HG03558 (cell line): Measurements from ENCODE around the gene EVA1B.

ENCODE experiments used
- ATAC-seq: cut with Tn5 transposase; IDR thresholded peaks from one replicate; pipeline ENCODE4 v1.9.1; 2021; ENCODE audit warnings: moderate number of reproducible peaks; ENCODE audit not compliant: unreplicated experiment; ENCODE audit errors: extremely low read depth

Gene EVA1B

DNA sequence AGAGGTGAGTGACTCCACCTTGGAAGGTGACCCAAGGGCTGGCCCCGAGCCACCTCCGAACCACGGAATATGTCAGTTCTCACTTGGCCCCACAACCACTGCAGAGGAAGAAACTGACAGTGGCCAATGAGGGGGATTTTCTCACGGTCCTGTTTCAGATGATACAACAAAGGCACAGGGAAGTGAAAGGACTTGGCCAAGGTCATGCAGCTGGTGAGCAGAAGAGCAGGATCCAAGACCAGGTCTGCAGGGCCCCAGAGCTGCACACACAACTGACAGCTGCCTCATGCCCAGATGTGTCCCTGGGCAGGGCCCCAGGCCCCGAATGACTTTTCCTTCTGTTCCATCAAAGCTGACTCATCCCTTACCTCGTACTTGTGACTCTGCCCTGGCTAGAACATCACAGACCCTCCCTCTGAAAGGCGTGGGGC lies 25.8 kb upstream of the EVA1B start:
- ATAC-seq, result no peak

DNA sequence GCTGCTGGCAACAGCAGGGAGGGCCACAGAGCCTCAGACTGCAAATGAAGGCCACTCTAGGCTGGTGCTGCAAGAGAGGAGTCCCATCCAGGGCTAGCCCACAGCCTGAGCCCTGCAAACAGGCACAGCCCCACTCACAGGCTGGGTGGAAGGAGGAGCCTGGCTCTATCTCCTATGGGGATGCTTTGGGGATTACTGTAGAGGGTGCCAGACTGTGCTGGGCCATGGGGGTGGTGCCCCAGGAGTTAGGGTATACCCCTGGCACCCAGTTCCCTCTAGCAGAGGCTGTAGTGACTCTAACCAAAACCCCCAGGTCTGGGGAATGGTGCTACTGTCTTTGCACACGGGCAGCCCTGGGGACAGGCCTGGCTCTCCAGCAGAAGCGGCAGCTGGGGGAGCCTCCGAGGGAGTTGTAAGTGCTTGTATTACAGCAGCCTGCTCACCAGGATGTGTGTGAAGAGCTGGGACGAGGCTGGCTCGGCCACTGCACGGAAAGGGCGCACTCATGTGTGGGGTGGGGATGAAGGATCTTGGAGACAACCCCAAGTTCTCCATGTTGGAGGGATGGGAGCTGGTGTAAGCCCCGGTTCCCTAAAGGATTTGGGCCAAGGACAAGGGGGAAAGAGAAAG lies 23.4 kb upstream of the EVA1B start:
- ATAC-seq, result no peak

- no peak for ATAC-seq
These were observed 21.9 kb upstream of the EVA1B start for GRCh38 chr1:36345353-36345752.

DNA sequence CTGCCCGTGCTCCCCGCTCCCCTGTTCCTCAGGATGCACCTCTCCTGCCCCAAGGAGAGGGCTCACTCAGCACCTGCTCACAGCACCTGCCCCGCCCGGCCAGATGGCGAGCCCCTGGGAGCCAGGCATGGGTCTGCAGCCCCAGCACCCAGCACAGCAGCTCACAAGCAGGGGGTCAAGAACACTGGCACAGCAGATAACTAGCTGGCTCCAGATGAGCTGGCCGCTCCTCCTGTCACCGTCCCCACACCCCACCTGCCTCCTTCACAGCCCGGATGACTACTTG lies 20.9 kb upstream of the EVA1B start:
- ATAC-seq, result no peak

- ATAC-seq, result no peak
These were observed 20.4 kb upstream of the EVA1B start for GRCh38 chr1:36343651-36344394.

DNA sequence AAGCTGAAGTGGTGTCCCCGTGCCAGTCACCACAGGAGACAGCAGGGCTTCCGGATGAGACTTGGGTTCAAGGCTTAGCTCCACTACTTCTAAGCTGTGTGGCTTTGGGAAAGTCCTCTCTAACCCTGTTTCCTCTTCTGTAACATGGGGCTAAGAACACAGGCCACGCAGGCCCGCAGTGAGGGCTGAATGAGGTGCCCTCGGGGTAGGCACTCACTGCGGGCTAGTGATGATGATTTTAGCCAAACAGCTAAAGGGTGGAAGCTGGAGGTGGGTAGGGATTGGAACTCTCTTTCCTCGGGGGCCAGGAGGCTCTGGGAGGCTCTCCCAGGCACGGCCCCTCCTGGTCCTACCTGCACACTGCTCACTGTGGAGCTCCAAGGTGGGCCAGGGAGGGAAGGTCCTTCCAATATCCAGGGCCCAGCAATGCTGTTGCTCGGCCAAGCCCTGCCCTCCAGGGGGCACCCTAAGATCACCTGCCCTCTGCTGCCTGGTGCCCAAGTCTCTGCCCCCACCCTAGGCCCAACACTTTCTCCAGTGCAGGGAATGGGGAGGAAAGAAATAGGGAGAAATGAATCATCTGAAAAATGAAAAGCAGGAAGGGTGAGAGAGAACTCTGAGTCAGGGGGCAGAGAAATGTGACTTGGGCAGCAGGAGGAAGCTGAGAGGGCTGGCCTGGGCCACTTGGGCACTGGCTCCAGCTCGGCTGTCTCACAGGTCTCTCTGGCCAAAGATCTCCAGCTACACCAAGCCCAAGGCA lies 19.2 kb upstream of the EVA1B start:
- no peak for ATAC-seq

GRCh38 chr1:36341626-36342320 lies 18.3 kb upstream of the EVA1B start:
- no peak for ATAC-seq

DNA sequence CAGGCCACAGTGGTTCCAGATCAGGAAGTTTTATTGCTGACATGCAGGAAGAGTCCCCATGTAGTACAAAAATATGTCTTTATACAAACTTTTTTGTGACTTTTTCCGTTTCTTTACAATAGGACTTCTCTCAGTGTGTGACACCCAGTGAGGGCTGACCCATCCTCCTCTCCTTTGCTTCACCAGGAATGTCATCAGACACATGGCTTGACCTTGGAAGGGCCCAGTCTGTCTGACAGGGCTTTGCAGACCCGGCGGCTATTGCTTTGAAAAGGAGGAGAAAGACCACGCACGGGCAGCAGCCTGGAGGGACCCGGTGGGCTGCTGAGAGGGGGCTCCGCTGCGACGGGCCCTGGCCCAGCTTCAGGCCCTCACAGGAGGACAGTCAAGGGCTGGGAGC lies 16.2 kb upstream of the EVA1B start:
- ATAC-seq, result no peak

DNA sequence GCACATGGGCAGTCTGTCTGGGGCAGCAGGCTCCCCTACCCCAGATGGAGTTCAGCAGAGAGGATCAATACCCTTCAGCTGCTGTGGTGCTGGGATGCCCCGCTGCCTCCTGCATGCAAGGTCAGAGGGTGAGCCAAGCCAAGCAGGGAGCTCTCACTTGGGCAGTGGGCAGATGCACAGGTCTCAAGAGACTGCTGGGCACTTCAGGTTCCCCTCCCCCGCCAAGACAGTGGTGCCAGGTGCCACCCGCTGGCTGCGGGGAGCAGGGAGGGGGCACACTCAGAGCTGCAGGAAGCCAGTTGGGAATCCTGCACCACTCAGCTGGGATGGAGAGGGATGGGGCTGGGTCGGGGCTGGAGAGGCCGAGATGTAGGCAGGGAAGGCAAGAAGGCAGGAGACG lies 15.8 kb upstream of the EVA1B start:
- no peak for ATAC-seq

- ATAC-seq, result no peak
These were observed 14.4 kb upstream of the EVA1B start for GRCh38 chr1:36337830-36338229.

DNA sequence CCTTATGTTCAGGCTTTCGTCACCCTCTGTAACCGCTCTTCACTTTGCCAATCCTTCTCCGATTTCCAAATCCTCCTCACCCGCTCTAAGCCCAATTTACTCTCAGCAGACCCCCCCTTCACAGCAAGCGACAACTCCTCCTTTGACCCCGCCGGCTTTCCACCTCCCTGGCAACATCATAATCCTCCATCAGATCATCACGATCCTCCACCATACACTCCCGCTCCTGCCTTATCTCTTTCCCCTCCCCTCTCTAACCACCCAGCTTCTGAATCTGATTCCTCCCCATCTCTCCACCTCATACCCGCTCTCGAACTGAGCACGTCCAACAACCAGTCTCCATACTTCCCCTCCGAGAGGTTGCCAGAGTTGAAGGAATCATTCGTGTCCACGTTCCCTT lies 7.5 kb upstream of the EVA1B start:
- ATAC-seq, result no peak

DNA sequence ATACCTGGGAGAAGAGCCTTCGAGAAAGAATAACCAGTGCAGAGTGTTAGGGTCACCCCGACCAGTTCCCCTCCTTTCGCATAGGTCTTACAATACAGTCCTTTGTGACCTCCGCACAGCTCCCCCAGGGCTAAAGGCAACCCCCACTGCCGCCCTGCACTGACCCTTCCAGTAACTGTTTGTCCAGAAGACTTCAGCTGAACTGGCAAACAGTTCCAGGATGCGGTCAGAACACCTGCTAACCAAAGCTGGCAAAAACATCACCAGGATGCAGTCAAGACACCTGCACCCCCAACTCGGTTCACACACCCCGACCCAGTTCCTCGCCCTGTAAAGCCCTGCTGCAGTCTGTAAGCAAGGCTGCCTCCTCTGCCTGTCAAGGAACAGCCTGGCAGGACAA lies 6.4 kb upstream of the EVA1B start:
- no peak for ATAC-seq

GRCh38 chr1:36328713-36329112 lies 5.3 kb upstream of the EVA1B start:
- ATAC-seq, result no peak

- ATAC-seq, result no peak
These were observed 4.6 kb upstream of the EVA1B start for GRCh38 chr1:36328088-36328480.

DNA sequence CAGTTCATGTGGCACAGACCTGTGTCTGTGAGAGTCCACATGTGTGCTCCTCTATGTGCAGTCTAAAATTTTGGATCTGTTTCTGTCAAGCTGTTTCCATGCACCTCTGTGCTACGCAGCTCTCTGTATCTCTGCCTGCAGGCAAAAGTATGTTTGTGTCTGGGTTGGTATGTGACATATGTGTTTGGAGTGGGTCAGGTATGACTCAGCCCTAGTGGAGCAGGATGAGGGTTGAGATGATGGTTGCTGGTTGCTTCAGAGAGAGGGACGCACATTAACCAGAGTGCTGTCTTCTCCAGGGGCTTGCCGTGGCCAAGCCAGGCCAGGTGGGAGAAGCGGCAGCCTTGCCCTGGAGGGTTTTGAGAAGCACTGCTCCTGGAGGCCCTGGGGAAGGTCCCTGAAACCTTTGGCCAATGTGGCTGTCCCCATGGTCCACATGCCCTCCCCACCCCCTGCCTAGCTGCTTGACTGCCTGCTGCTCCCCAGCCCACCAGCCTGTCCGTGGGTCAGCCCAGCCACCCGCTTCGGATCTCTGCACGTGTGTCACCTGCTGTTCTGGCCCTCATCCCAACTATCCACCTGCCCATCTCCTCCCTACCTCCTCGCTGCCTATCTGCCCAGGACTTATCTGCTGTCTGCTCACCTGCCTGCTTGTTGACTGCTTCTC lies 4.1 kb upstream of the EVA1B start:
- no peak for ATAC-seq

DNA sequence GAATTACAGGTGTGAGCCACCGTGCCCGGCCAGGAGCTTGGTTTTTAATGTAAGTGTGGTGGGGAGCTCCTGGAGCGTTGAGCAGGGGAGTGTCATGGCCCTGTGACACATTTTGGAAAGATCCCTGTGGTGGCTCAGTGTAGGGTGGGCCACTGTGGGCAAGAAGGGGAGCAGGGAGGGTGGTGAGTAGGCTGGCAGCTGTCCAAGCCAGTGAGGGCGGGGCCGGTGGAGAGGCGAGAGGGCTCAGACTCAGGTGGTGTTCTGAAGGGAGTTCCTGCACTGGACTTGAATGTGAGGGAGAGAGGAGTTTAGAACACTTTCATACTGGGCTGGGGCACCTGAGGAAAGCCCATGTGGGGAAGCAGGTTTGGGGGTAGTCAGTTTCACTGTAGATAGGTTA lies 3.1 kb upstream of the EVA1B start:
- ATAC-seq, result no peak

- ATAC-seq, result no peak
These were observed 883 bp upstream of the EVA1B start for GRCh38 chr1:36324353-36324703.

GRCh38 chr1:36322786-36323635 lies 434 bp downstream of the EVA1B start:
- ATAC-seq, result no peak

- ATAC-seq, result no peak
These were observed 1.2 kb downstream of the EVA1B start for GRCh38 chr1:36322041-36322785.
